ENCODE data around the gene GCN1.

- TF ChIP-seq CTCF (conservative IDR thresholded peaks at IDR 0.05; ENCODE audit: low read depth, low read length) (no peak), EZH2 (IDR thresholded peaks at IDR 0.05; ENCODE audit: low read length, unreplicated experiment) (no peak), EZH2phosphoT487 (IDR thresholded peaks at IDR 0.05; ENCODE audit: borderline replicate concordance, low read length) (no peak)
Observed at GRCh38 chr12:120089105-120089504, 105.4 kb downstream of the GCN1 start.

Measured in PC-3 (cell line).